Measurements from ENCODE around the gene MKKS. TPM values are rescaled to one million over a fixed set of nuclear protein-coding genes. Genes with fewer than 3 reads are reported as not detected.
"Not testable (repeated sequence)": the region's sequence is repeated elsewhere in the genome, so short reads cannot be mapped to it uniquely, and the experiment has no call there.

Gene MKKS
- total RNA-seq, 2 donors from 2014 or later, result 11.4 to 13.0 TPM

- no peak for DNase-seq (ENCODE audit: low spot score)
- no peak for ATAC-seq (ENCODE audit: insufficient number of reproducible peaks, low FRiP score, low read depth)
- no peak overlapping the region for H3K27ac ChIP-seq
- no peak overlapping the region for H3K4me3 ChIP-seq
- no peaks in the 10 kb centered on the region for H3K9me3 ChIP-seq
- H3K4me1 ChIP-seq (ENCODE audit: control insufficient read depth in 1 of 2, low read depth in 2 of 2), result peaks cover 0 to 2% of the 10 kb centered on the region in 2 donors
- no peaks in the 10 kb centered on the region for H3K36me3 ChIP-seq
- no peak for TF ChIP-seq CTCF (IDR thresholded peaks at IDR 0.05)
- H3K27me3 ChIP-seq (replicated peaks; ENCODE audit: insufficient read depth), result no peaks in the 10 kb centered on the region
These were observed 14.4 kb downstream of the MKKS start for GRCh38 chr20:10419550-10420133.

GRCh38 chr20:10417218-10417617 is 16.8 kb downstream of the MKKS start:
- H3K9me3 ChIP-seq; H3K36me3 ChIP-seq; H3K27ac ChIP-seq; ATAC-seq (ENCODE audit: insufficient number of reproducible peaks, low FRiP score, low read depth); H3K27me3 ChIP-seq (replicated peaks; ENCODE audit: insufficient read depth); H3K4me1 ChIP-seq (ENCODE audit: control insufficient read depth in 1 of 2, low read depth in 2 of 2); DNase-seq (ENCODE audit: low spot score); H3K4me3 ChIP-seq: not testable (repeated sequence)

GRCh38 chr20:10415013-10415650 is 18.9 kb downstream of the MKKS start:
- no peaks in the 10 kb centered on the region for H3K9me3 ChIP-seq

GRCh38 chr20:10412591-10413408 is 21.2 kb downstream of the MKKS start:
- no peaks in the 10 kb centered on the region for H3K36me3 ChIP-seq
- DNase-seq (ENCODE audit: low spot score) (no peak), ATAC-seq (ENCODE audit: insufficient number of reproducible peaks, low FRiP score, low read depth) (no peak)
- no peak overlapping the region for H3K27ac ChIP-seq
- H3K4me1 ChIP-seq (ENCODE audit: control insufficient read depth in 1 of 2, low read depth in 2 of 2), result peaks cover 0 to 2% of the 10 kb centered on the region in 2 donors
- H3K27me3 ChIP-seq (replicated peaks; ENCODE audit: insufficient read depth), result no peaks in the 10 kb centered on the region
- TF ChIP-seq CTCF (IDR thresholded peaks at IDR 0.05), result no peak
- H3K4me3 ChIP-seq, result no peak overlapping the region
- no peaks in the 10 kb centered on the region for H3K9me3 ChIP-seq

More at GRCh38 chr20:10415013-10415650, 18.9 kb downstream of the MKKS start:
- DNase-seq (ENCODE audit: low spot score) (no peak), ATAC-seq (ENCODE audit: insufficient number of reproducible peaks, low FRiP score, low read depth) (no peak)
- Histone ChIP-seq H3K4me1 (ENCODE audit: control insufficient read depth in 1 of 2, low read depth in 2 of 2) (peaks cover 0 to 2% of the 10 kb centered on the region in 2 donors), H3K4me3 (no peak overlapping the region), H3K27me3 (replicated peaks; ENCODE audit: insufficient read depth) (no peaks in the 10 kb centered on the region), H3K27ac (no peak overlapping the region), H3K36me3 (no peaks in the 10 kb centered on the region)
- no peak for TF ChIP-seq CTCF (IDR thresholded peaks at IDR 0.05)

GRCh38 chr20:10411673-10412072 is 22.3 kb downstream of the MKKS start:
- no peak for ATAC-seq (ENCODE audit: insufficient number of reproducible peaks, low FRiP score, low read depth)
- no peak for DNase-seq (ENCODE audit: low spot score)
- H3K9me3 ChIP-seq, result no peaks in the 10 kb centered on the region
- no peak for TF ChIP-seq CTCF (IDR thresholded peaks at IDR 0.05)
- H3K4me3 ChIP-seq, result no peak overlapping the region
- no peaks in the 10 kb centered on the region for H3K27me3 ChIP-seq (replicated peaks; ENCODE audit: insufficient read depth)
- peaks cover 0 to 2% of the 10 kb centered on the region in 2 donors for H3K4me1 ChIP-seq (ENCODE audit: control insufficient read depth in 1 of 2, low read depth in 2 of 2)
- H3K27ac ChIP-seq, result no peak overlapping the region
- H3K36me3 ChIP-seq, result no peaks in the 10 kb centered on the region

Measured in thoracic aorta (tissue), 2 donors.